A549 (cell line): ENCODE data around the gene IRX4. TPM values are rescaled to one million over a fixed set of nuclear protein-coding genes. Genes with fewer than 3 reads are reported as not detected.
A peak's percentile ranks its signal among the peaks of the same experiment; 100 is the strongest.

Experiments used
- ATAC-seq, 2 experiments: fragments of 200-7000 bp in 1 of 2; fragments of >200 bp in 1 of 2; cut with Nextera tagmentation in 1 of 2; cut with Tn5 transposase in 1 of 2; 3 replicates each; pipeline versions ENCODE4 v1.8.0 to v1.9.1; 2018 to 2020; ENCODE audit warnings: mild to moderate bottlenecking in 1 of 2, moderate library complexity in 1 of 2
- CTCF ChIA-PET: fragments of 300-600 bp; sonication (Branson Sonifier 250); formaldehyde crosslinking; extraction: SDS; loops from one replicate; lab custom pipeline; 2021; ENCODE audit warnings: antibody characterized with exemption, inconsistent platforms; lab: Yijun Ruan, JAX
- POLR2A ChIA-PET: fragments of 350-600 bp; formaldehyde crosslinking; extraction: SDS; loops from one replicate; lab custom pipeline; 2021; ENCODE audit warnings: antibody characterized with exemption, inconsistent platforms; lab: Yijun Ruan, JAX
- DNase-seq, 2 experiments: peaks; one replicate each; pipeline versions ENCODE4 v3.0.0 to v3.0.0-alpha.2; 2011 to 2016; ENCODE audit warnings: low read depth in 1 of 2, low spot score in 1 of 2
- FAIRE-seq: peaks from 2 replicates; lab custom pipeline; 2011; peaks lifted over from hg19 to GRCh38; lab: Jason Lieb, UNC
- H3K27ac ChIP-seq, 2 experiments: fragments of >200 bp; sonication (Bioruptor Twin); formaldehyde crosslinking; 3 replicates each; pipeline ENCODE4 v1.5.1; 2016 to 2017
- H3K4me1 ChIP-seq: fragments of >200 bp; sonication (Bioruptor Twin); formaldehyde crosslinking; 3 replicates; pipeline ENCODE4 v1.6.1; 2016
- H3K4me2 ChIP-seq: fragments of >200 bp; sonication (Bioruptor Twin); formaldehyde crosslinking; 3 replicates; pipeline ENCODE4 v1.6.1; 2016
- H3K4me3 ChIP-seq: fragments of >200 bp; sonication (Bioruptor Twin); formaldehyde crosslinking; 3 replicates; pipeline ENCODE4 v1.5.1; 2016
- H3K9me3 ChIP-seq: fragments of >200 bp; sonication (Bioruptor Twin); formaldehyde crosslinking; 3 replicates; pipeline ENCODE4 v1.6.1; 2016
- CBX8 ChIP-seq: fragments of 200-600 bp; sonication (generic); IDR thresholded peaks from 2 replicates; pipeline ENCODE4 v1.6.1; 2016
- CHD4 ChIP-seq: fragments of 200-600 bp; sonication (generic); IDR thresholded peaks from 2 replicates; pipeline ENCODE4 v1.6.1; 2016; ENCODE audit warnings: antibody characterized with exemption, mild to moderate bottlenecking, borderline replicate concordance
- FOXS1 ChIP-seq: fragments of 250-450 bp; sonication (Bioruptor Pico); IDR thresholded peaks from 2 replicates; pipeline ENCODE4 v1.5.0; 2020; ENCODE audit warnings: mild to moderate bottlenecking, moderate library complexity
- HEYL ChIP-seq: fragments of 250-450 bp; sonication (Bioruptor Pico); IDR thresholded peaks from 2 replicates; pipeline ENCODE4 v1.8.0; 2021; ENCODE audit warnings: mild to moderate bottlenecking, moderate library complexity
- HOXB13 ChIP-seq: fragments of 250-450 bp; sonication (Bioruptor Pico); IDR thresholded peaks from 2 replicates; pipeline ENCODE4 v1.5.0; 2020; ENCODE audit warnings: low read depth, mild to moderate bottlenecking, moderate library complexity
- JUNB ChIP-seq: fragments of >200 bp; sonication (Bioruptor Twin); formaldehyde crosslinking; IDR thresholded peaks from 2 replicates; pipeline ENCODE4 v1.6.1; 2016
- MAFK ChIP-seq: fragments of 450-650 bp; IDR thresholded peaks from 2 replicates; pipeline ENCODE4 v1.6.1; 2014; ENCODE audit not compliant: partially characterized antibody
- NPAS2 ChIP-seq: fragments of 250-450 bp; sonication (Bioruptor Pico); IDR thresholded peaks from 2 replicates; pipeline ENCODE4 v1.8.0; 2022; ENCODE audit warnings: mild to moderate bottlenecking, moderate library complexity, borderline replicate concordance
- RFX5 ChIP-seq: fragments of 450-650 bp; IDR thresholded peaks from 2 replicates; pipeline ENCODE4 v1.7.1; 2014; ENCODE audit warnings: antibody characterized with exemption, mild to moderate bottlenecking, moderate library complexity
- TFCP2L1 ChIP-seq: fragments of 250-450 bp; sonication (Bioruptor Pico); IDR thresholded peaks from 2 replicates; pipeline ENCODE4 v1.5.0; 2021; ENCODE audit warnings: mild to moderate bottlenecking
- ZNF302 ChIP-seq: fragments of 250-450 bp; sonication (Bioruptor Pico); IDR thresholded peaks from 2 replicates; pipeline ENCODE4 v1.9.0; 2021; ENCODE audit warnings: inconsistent platforms, mild to moderate bottlenecking, moderate library complexity
- WGBS: methylation state at CpG from one replicate; pipeline ENCODE4 v1.1.6; 2017; ENCODE audit errors: missing lambda C conversion rate; 5-methylcytosine and 5-hydroxymethylcytosine counted together
- polyA plus RNA-seq, 4 experiments: library from polyadenylated mRNA; depleted of rRNA in 3 of 4; stranded (reverse); fragments of >200 nt; fragmentation: RNase III in 1 of 4; extraction: RNeasy Plus Mini Kit Qiagen cat#74134 plus additional on column Dnase treatment in 1 of 4; gene quantifications; 2 replicates in 3 of 4; 3 replicates in 1 of 4; pipeline ENCODE4 v1.2.3, GENCODE V29; 2011 to 2017

IRX4 gene
- polyA plus RNA-seq, 2 of the 4 experiments (the other 2 are of a cell fraction), result 0.04 to 0.06 TPM

DNA sequence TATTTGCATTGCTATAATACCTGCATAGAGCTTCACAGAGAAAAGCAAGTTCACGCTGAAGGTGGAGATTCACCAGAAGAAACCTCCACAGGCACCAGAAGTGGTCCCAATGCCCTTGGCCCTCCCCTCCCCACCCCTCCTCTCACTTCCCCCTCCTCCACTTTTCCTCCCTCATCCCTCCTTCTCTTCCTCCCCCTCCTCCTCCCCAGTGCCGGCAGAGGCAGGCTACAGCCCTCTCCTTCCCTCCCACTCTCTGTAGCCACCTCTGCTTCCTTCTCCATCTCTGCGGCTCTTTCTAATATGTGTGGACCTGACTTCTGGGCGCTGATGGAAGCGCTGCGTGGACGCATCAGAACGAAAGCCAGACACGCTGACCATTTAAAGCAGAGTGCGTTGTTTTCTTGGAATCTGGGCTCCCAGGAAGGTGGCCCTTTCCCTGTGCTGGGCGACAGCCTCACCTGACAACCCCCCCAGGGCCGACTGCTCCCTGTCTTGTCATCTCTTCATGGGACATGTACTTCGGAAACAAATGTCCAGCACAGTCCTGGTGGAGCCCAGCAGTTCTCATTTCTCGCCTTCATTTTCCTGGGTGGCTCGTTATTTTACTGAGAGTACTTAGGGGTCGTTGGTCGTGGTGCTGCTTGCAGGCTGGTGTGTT lies 52.0 kb downstream of the IRX4 start:
- no peak for DNase-seq
- CTCF ChIA-PET, result no interaction called here
- TF ChIP-seq MAFK (no peak), HOXB13 (CRISPR knock-in tag) (no peak), CBX8 (no peak), TFCP2L1 (CRISPR knock-in tag) (no peak), JUNB (no peak), CHD4 (no peak), HEYL (CRISPR knock-in tag) (no peak), FOXS1 (no peak)
- TF ChIP-seq, all 56 proteins: peak for 0
- H3K4me3 ChIP-seq, result no peak overlapping the region
- no peak for FAIRE-seq
- H3K4me1 ChIP-seq, result no peaks in the 10 kb centered on the region
- WGBS, result 80% methylated on average over 17 of the region's 17 CpGs
- no peak overlapping the region for H3K4me2 ChIP-seq
- no peak for ATAC-seq
- no peaks in the 10 kb centered on the region for H3K9me3 ChIP-seq
- no peak overlapping the region for H3K27ac ChIP-seq
- POLR2A ChIA-PET, result no interaction called here

DNA sequence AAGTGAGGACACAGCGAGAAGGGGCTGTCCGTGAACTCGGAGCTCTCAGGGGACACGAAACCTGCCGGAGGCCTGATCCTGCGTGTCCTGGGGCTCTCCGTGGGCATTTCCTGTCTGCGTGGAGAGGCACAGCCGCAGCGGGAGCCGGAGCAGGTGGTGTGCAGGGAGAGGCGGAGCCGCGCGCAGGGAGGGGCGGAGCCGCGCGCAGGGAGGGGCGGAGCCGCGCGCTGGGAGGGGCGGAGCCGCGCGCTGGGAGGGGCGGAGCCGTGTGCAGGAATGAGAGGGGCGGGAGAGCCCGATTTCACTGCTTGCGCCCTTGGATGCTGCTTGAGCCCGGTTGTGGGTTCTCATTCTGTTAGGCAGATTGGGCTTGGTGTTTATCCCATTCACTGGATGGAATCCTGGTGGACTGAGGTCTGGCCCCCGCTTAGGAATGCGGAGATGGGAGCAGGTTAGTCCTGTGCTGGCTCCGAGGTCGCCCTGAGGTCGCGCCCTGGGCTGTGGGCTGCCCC lies 54.8 kb downstream of the IRX4 start:
- TF ChIP-seq NPAS2 (CRISPR knock-in tag), result no peak
- no peak for TF ChIP-seq ZNF302 (CRISPR knock-in tag)
- TF ChIP-seq RFX5, result no peak
- CTCF ChIA-PET, result interaction anchor here (0.9 kb wide), 1 partner anchor 64 kb away, joined by 3 read pairs; no protein-coding TSS in a partner anchor
- H3K4me1 ChIP-seq, result no peaks in the 10 kb centered on the region
- no peak overlapping the region for H3K27ac ChIP-seq
- H3K4me3 ChIP-seq, result no peak overlapping the region
- DNase-seq, result no peak
- H3K4me2 ChIP-seq, result no peak overlapping the region
- ATAC-seq, result peak in 1 of 2 experiments; percentile 23; a peak in 1 of 6 replicates
- H3K9me3 ChIP-seq, result no peaks in the 10 kb centered on the region
- WGBS, result 92% methylated on average over 24 of the region's 39 CpGs
- no peak for FAIRE-seq
- POLR2A ChIA-PET, result no interaction called here

Other genes starting within 250 kb of the IRX4 start
- gene MRPL36, start 83.1 kb downstream of the IRX4 start, polyA plus RNA-seq (2011; rRNA removed), result 124 and 127 TPM in 2 replicates
- gene MRPL36, start 83.1 kb downstream of the IRX4 start, polyA plus RNA-seq (2017; fragmentation: RNase III; extraction: RNeasy Plus Mini Kit Qiagen cat#74134 plus additional on column Dnase treatment), result 111 to 120 TPM (median 114 TPM) in 3 replicates
- gene NDUFS6, start 81.5 kb downstream of the IRX4 start, polyA plus RNA-seq (2011; rRNA removed), result 38.1 and 76.0 TPM in 2 replicates
- gene NDUFS6, start 81.5 kb downstream of the IRX4 start, polyA plus RNA-seq (2017; fragmentation: RNase III; extraction: RNeasy Plus Mini Kit Qiagen cat#74134 plus additional on column Dnase treatment), result 192 to 201 TPM (median 196 TPM) in 3 replicates